HEK293T (cell line): ENCODE results near the gene POLR3G.

ENCODE experiments used
- ARNT ChIP-seq: fragments of 450-650 bp; IDR thresholded peaks from 2 replicates; pipeline ENCODE4 v1.6.1; 2017; ENCODE audit warnings: mild to moderate bottlenecking
- BHLHE40 ChIP-seq: fragments of 450-650 bp; IDR thresholded peaks from 2 replicates; pipeline ENCODE4 v1.6.1; 2016; ENCODE audit warnings: mild to moderate bottlenecking, moderate library complexity, borderline replicate concordance
- CTBP1 ChIP-seq: fragments of 450-650 bp; IDR thresholded peaks from 2 replicates; pipeline ENCODE4 v1.6.1; 2016; ENCODE audit warnings: borderline replicate concordance
- FOXA1 ChIP-seq: fragments of 450-650 bp; IDR thresholded peaks from 2 replicates; pipeline ENCODE4 v1.6.1; 2016; ENCODE audit warnings: mild to moderate bottlenecking
- FOXM1 ChIP-seq: fragments of 450-650 bp; IDR thresholded peaks from 2 replicates; pipeline ENCODE4 v1.6.1; 2017; ENCODE audit warnings: mild to moderate bottlenecking, borderline replicate concordance
- HDGF ChIP-seq: fragments of 450-650 bp; IDR thresholded peaks from 2 replicates; pipeline ENCODE4 v1.6.1; 2017; ENCODE audit warnings: antibody characterized with exemption, borderline replicate concordance
- L3MBTL2 ChIP-seq: fragments of 450-650 bp; conservative IDR thresholded peaks from 2 replicates; pipeline ENCODE4 v1.6.1; 2016; ENCODE audit warnings: mild to moderate bottlenecking
- NFRKB ChIP-seq: fragments of 450-650 bp; IDR thresholded peaks from 2 replicates; pipeline ENCODE4 v1.6.1; 2016; ENCODE audit warnings: mild to moderate bottlenecking, moderate library complexity
- SP1 ChIP-seq: fragments of 450-650 bp; IDR thresholded peaks from 2 replicates; pipeline ENCODE4 v1.6.1; 2017
- SUZ12 ChIP-seq: fragments of 450-650 bp; IDR thresholded peaks from 2 replicates; pipeline ENCODE4 v1.6.1; 2016; ENCODE audit warnings: mild to moderate bottlenecking
- TARDBP ChIP-seq: fragments of 450-650 bp; IDR thresholded peaks from 2 replicates; pipeline ENCODE4 v1.6.1; 2016
- ZNF384 ChIP-seq: fragments of 450-650 bp; IDR thresholded peaks from 2 replicates; pipeline ENCODE4 v1.6.1; 2016

DNA sequence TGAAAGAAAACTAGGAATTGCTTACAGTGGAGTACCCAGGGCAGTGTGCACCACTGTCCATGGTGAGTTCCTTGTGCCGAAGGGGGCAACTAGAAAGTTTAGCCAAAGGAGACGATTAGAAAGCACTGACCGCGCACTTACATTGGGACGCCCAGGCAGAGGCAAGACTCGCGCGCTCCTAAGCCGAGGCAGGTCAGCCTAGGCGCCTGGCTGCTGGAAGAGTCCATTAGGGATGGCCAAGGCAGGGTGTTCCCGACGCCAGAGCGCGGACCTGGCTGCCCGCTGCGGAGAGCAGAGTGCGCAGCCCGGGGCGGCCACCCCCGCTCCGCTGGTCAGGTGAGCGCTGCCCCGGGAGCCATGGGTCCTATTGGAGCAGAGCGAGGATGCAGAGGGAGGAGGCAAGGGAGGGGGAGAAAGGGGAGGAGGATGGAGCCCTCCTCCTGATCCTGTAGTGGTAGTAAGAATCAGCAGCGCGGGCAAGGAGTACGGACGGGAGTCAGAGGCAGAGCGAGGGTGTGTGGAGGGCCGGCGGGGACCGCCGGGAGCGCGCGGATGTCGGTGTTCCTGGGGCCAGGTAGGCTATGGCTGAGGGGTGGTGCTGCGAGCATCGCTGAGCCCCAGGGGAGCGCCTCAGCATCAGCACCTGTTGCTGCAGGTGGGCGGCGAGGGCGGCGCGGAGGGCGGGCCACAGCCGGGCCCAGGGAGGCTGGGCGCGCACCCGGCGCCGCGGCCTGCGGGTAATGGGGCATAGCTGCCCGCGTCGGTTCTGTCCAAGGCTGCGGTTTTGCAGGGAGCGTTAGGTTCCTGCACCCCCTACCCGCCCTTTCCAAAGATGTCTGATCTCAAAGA is 83.9 kb downstream of the POLR3G start, which contains the start of gene ADGRV1:
- TF ChIP-seq ZNF384 (no peak), FOXA1 (no peak), SUZ12 (no peak), FOXM1 (peak; percentile 95), NFRKB (no peak), SP1 (no peak), HDGF (no peak), TARDBP (no peak), L3MBTL2 (no peak), CTBP1 (peak; percentile 90), BHLHE40 (peak; percentile 84), ARNT (no peak; the same call in 1 of the 2 replicates)
